HG02870 (cell line): ENCODE measurements around the gene H2AZ1.

ENCODE experiments used
- ATAC-seq: cut with Tn5 transposase; IDR thresholded peaks from one replicate; pipeline ENCODE4 v1.9.1; 2021; ENCODE audit warnings: mild to moderate bottlenecking, moderate library complexity; ENCODE audit not compliant: unreplicated experiment

The H2AZ1 gene

DNA sequence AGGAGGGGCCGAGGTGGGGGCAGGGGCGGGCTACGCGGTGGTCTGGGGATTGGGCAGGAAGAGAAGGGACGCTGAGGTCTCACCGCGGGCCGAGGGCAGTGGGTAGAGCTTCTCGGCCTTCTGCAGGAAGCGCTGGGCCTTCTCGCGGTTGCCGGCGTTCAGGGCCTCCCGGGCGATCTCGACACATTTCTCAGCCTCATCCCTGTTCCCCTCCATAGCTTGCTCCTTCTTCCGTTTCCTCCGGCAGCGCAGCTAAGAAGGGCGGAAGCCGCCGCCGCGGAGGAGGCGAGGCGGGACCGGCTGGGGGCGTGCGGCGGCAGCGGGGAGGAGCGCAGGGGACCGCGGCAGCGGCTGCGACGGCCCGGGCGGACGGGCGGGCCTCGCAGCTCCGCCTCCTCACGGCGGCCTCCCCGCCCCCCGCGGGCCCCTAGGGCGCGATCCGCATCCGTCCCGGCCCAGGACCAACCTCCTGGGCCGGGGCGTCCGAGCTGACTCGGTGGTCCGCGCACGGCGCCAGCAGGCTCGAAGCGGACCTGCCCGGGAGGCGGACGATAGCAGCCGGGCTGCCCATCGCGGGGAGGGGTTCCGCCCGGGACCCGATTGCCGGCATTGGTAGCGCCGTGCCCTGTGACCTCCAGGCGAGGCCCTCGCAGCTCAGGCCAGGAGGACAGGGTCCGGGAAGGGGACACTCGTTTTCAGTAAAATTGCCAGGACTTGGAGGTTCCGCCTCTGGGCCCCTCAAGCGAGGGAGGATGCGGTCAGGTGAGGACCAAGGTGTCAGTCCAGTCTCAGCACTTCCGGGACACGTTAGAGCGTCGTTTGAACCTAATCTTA is 3.5 kb downstream of the H2AZ1 start, which contains the start of gene DNAJB14:
Gene DNAJB14, minus strand, starts transcription at position 263 of the 834 bp plus-strand sequence. Its CDS starts 47 bp downstream, at position 216.
- peak; percentile 29 for ATAC-seq

- peak; percentile 1 for ATAC-seq
Observed at GRCh38 chr4:99945718-99946355, 4.2 kb downstream of the H2AZ1 start.

DNA sequence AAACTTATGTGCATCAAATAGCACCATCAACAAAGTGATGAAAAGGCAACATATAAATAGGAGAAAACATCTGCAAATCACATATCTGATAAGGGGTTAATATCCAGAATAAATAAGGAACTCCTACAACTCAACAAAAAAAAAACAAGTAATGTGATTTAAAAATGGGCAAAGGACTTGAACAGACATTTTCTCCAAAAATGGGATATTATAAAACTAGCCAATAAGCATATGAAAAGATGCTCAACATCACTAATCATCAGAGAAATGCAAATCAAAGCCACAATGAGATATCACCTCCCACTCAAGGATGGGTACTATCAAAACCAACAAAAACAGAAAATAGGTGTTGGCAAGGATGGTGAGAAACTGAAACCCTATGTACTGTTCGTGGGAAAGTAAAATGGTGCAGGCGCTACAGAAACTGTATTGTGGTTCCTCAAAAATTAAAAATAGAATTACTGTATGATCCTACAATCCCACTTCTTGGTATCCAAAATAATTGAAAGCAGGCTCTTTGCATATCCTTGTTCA is 6.1 kb downstream of the H2AZ1 start:
- ATAC-seq: no peak

DNA sequence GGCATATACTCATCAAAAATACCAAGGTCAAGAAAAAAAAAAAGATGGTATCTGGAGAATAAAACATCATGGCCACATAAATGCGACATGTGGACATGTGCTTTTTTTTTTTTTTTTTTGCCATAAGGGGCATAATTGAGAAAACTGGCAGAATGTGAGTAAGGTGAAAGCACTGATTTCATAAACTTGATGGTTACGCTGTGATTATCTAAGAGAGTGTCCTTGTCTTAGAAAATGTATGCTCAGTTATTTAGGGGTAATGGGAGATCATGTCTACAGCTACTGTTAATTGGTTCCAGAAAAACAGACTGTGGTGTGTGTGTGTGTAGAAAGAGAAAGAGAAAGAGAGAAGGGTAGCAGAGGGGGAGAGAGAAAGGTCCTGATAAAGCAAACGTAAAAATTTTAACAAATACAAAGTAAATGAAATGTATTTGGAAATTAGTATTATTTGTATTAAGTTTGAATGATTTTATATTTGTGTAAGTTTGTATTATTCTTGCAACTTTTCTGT is 11.8 kb downstream of the H2AZ1 start:
- no peak for ATAC-seq

- ATAC-seq: no peak
Observed at GRCh38 chr4:99934891-99935290, 15.2 kb downstream of the H2AZ1 start.

DNA sequence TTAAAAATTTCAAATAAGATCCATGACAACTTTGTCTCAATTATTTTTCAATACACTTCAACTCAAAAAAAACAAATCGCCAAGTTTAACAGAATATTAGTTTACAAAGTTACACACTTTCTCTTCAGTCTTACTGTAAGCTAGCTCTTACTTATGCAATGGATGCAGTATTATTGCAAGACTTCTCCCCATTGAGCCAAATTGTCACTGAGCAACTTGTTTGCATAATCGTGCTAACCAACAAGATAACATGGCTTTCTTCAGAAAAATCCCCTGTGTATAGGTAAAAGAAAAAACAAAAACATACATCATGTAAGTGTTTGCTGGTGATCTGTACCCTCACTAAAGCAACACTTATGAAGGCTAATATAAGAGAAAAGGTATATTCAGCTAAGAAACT is 22.5 kb downstream of the H2AZ1 start:
- no peak for ATAC-seq

GRCh38 chr4:99921174-99921573 is 28.9 kb downstream of the H2AZ1 start:
- ATAC-seq: no peak

GRCh38 chr4:99918656-99919055 is 31.4 kb downstream of the H2AZ1 start:
- no peak for ATAC-seq

GRCh38 chr4:99917575-99917974 is 32.5 kb downstream of the H2AZ1 start:
- ATAC-seq: no peak

DNA sequence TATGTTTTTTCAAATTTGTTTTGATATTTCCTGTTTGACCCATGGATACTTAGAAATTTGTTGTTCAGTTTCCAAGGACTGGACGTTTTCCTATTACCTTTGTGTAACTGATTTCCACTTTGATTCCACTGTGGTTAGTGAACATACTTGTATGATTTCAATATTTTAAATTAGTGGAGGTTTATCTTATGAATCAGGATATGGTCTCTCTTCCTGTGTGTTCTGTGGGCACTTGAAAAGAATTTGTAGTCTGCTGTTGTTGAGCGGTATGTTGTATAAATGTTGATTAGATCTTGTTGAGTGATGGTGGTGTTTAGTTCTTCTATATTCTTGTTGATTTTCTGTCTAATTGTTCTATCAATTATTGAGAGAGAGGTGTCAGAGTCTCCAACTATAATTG is 34.6 kb downstream of the H2AZ1 start:
- no peak for ATAC-seq
